ENCODE measurements around the gene BAG5.
"Not testable (repeated sequence)": the region's sequence is repeated elsewhere in the genome, so short reads cannot be mapped to it uniquely, and the experiment has no call there.

The BAG5 gene

GRCh38 chr14:103528587-103529382 is 33.7 kb downstream of the BAG5 start, which contains the start of gene TRMT61A:
TSS of gene TRMT61A (plus strand) at chr14:103529196. CDS start at chr14:103529979, 783 bp downstream.
- in situ Hi-C loops (cut with MboI; ENCODE audit: low sequenced_read_pairs, unreplicated experiment) = no loop called here
- TF ChIP-seq CTCF (IDR thresholded peaks at IDR 0.05; ENCODE audit: borderline replicate concordance, control extremely low read depth, extremely low read depth, insufficient read depth, missing control alignments) = no peak
- peak; percentile 97 for DNase-seq (ENCODE audit: low spot score)

GRCh38 chr14:103528146-103528586 is 34.3 kb downstream of the BAG5 start:
- DNase-seq (ENCODE audit: low spot score) = no peak
- in situ Hi-C loops (cut with MboI; ENCODE audit: low sequenced_read_pairs, unreplicated experiment) = no loop called here
- no peak for TF ChIP-seq CTCF (IDR thresholded peaks at IDR 0.05; ENCODE audit: borderline replicate concordance, control extremely low read depth, extremely low read depth, insufficient read depth, missing control alignments)

- no peak for TF ChIP-seq CTCF (IDR thresholded peaks at IDR 0.05; ENCODE audit: borderline replicate concordance, control extremely low read depth, extremely low read depth, insufficient read depth, missing control alignments)
- in situ Hi-C loops (cut with MboI; ENCODE audit: low sequenced_read_pairs, unreplicated experiment) = no loop called here
- DNase-seq (ENCODE audit: low spot score) = peak; percentile 82
These were observed 34.9 kb downstream of the BAG5 start for GRCh38 chr14:103527408-103528145.

GRCh38 chr14:103526914-103527248 is 35.6 kb downstream of the BAG5 start:
- no peak for TF ChIP-seq CTCF (IDR thresholded peaks at IDR 0.05; ENCODE audit: borderline replicate concordance, control extremely low read depth, extremely low read depth, insufficient read depth, missing control alignments)
- DNase-seq (ENCODE audit: low spot score) = no peak
- in situ Hi-C loops (cut with MboI; ENCODE audit: low sequenced_read_pairs, unreplicated experiment) = no loop called here

GRCh38 chr14:103526247-103526913 is 36.1 kb downstream of the BAG5 start:
- no peak for TF ChIP-seq CTCF (IDR thresholded peaks at IDR 0.05; ENCODE audit: borderline replicate concordance, control extremely low read depth, extremely low read depth, insufficient read depth, missing control alignments)
- no peak for DNase-seq (ENCODE audit: low spot score)
- in situ Hi-C loops (cut with MboI; ENCODE audit: low sequenced_read_pairs, unreplicated experiment) = no loop called here

- DNase-seq (ENCODE audit: low spot score); in situ Hi-C loops (cut with MboI; ENCODE audit: low sequenced_read_pairs, unreplicated experiment): not testable (repeated sequence)
These were observed 36.8 kb downstream of the BAG5 start for GRCh38 chr14:103525430-103526246.

Measured in GM13976 (cell line).